MV-4-11 (cell line): Measurements from ENCODE around the gene SNX19.

Experiments
- DNase-seq: peaks from one replicate; lab custom pipeline; 2025; lab: John Stamatoyannopoulos, UW

Gene SNX19

GRCh38 chr11:130907229-130907628 lies 9.1 kb downstream of the SNX19 start:
- no peak for DNase-seq

DNA sequence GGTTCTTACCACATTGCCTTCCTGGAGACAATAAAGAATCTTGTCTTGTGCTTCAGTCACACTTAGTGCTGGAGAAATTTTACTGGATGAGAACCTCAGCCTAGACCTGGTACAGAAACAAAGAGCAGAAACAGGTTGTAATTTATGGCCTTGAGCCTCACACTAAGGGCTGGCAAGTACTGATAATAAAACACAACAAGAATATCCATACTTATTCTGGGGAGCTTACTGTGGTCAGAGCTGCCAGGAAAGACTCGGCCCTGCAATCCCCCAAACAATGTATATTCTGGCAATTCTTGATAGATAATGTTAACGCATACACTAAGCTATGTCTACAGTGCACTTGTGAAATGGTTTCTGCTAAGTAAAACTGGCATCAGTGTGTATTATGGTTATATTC lies 9.7 kb downstream of the SNX19 start:
- no peak for DNase-seq

DNA sequence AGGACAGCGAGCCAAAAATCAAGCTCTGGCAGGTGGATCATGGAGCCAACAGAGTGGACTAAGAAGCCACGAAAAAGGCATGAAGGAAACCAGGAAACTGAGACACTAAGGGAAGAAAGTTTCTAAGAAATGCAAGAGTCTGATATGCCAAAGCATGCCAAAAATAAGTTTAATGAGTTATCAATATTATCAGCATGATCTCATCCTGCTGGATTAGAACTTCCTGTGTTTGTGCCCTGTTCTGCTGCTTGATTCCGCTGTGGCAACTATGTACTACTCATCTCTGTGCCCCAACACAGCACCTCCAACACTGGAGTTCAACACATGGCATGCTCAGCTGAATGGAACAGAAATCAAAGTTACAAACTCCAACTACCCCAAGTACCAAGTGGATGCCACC lies 10.8 kb downstream of the SNX19 start:
- DNase-seq = no peak

GRCh38 chr11:130904380-130904779 lies 11.9 kb downstream of the SNX19 start:
- no peak for DNase-seq

- DNase-seq = no peak
Observed at GRCh38 chr11:130902380-130902779, 13.9 kb downstream of the SNX19 start.

GRCh38 chr11:130899106-130899505 lies 17.2 kb downstream of the SNX19 start:
- DNase-seq = no peak

- DNase-seq = peak; percentile 23
Observed at GRCh38 chr11:130897262-130898182, 18.8 kb downstream of the SNX19 start.

GRCh38 chr11:130894322-130895025 lies 21.8 kb downstream of the SNX19 start:
- peak; percentile 50 for DNase-seq

- DNase-seq = no peak
Observed at GRCh38 chr11:130892861-130893260, 23.4 kb downstream of the SNX19 start.

GRCh38 chr11:130891326-130891725 lies 25.0 kb downstream of the SNX19 start:
- no peak for DNase-seq

- no peak for DNase-seq
Observed at GRCh38 chr11:130890039-130890745, 26.1 kb downstream of the SNX19 start.

DNA sequence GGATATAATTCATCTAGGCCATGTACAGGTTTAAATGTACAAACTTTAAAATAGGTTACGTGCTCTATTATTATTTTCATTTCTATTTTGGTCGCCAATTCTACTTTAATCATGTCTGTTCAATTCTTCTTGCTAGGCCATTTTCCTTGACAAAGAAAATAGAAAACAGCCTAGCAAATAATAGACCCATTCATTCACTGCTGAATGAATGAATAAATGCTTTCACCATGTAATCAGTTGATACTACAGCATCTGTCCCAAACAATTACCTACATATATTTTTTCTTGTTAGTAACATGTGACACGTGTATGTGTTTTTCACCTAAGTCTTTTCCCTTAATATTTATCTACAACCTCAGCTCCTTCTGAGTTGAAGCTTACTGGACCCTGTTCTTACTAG lies 27.5 kb downstream of the SNX19 start:
- no peak for DNase-seq

DNA sequence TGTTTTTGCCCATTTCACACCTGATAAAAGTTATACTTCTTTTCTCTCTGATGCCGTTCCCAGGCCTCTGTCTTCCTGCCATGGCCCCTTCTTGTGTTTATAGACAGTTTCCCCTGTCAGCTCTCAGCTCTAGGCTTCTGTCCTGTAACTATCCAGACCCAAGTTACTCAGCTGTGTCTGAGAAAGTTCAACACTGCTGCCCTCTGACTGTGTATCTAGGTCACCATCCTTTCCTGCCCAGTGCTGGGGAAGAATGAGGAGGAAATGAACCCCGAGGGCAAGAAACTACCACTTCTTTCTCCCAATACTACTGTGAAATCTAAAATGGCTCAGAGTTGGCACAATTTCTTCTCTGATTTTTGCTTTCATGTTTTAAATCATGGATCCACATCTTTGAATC lies 29.6 kb downstream of the SNX19 start:
- DNase-seq = no peak

GRCh38 chr11:130882138-130882551 lies 34.1 kb downstream of the SNX19 start:
- no peak for DNase-seq

GRCh38 chr11:130881475-130882137 lies 34.7 kb downstream of the SNX19 start:
- DNase-seq = no peak

- no peak for DNase-seq
Observed at GRCh38 chr11:130879836-130880235, 36.4 kb downstream of the SNX19 start.

DNA sequence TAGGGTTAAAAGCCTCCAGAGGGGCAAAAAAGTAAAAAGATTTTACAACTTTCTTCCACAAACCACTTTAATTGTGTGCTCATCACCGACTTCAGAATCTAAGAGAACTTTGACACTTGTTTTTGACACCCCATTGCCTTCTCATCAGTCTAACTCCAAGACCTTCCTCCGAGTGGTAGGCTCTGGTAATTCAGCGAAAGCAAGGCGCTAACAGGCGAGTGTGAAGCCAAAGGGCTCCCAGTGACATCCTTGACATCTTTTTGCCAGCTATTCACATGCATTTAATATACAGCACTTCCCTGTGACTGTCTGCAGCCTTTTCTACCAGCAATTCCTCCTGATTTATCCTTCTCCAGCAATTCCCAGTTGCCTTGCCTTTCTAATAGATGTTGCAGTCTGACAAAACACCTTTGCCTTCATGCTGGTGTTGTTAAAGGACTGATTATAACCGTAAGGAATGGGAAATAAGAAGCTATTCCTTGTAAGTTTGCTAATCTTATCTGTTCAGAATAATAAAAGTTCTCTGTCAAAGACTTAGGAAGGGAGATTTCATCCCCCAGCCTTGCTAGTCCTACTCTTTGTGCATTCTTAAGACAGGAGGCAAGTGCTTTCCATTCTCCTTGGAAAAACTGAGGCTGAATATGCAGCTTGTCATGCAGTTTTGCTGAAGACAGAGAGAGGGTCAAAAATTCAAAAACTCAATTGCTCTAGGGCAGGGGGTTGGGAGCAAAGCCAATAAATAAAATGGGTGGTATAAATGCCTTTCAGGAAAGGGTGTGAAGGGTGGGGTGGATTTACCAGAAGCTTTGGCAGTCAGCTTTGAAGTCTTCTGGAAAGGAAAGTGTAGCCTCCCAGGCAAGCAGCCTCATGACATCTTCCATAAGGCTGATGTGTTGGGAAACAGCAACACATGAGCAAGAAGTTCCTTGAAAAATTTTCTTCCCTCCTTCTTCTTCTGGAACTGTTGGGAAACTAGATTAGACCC lies 39.1 kb downstream of the SNX19 start:
- no peak for DNase-seq

GRCh38 chr11:130876100-130876499 lies 40.2 kb downstream of the SNX19 start:
- no peak for DNase-seq

- DNase-seq = no peak
Observed at GRCh38 chr11:130874955-130875531, 41.2 kb downstream of the SNX19 start.

GRCh38 chr11:130874396-130874795 lies 41.9 kb downstream of the SNX19 start:
- DNase-seq = no peak
